ENCODE measurements around the gene ANO3. TPM values are rescaled to one million over a fixed set of nuclear protein-coding genes. Genes with fewer than 3 reads are reported as not detected.
A peak's percentile ranks its signal among the peaks of the same experiment; 100 is the strongest.
"Not testable (repeated sequence)": the region's sequence is repeated elsewhere in the genome, so short reads cannot be mapped to it uniquely, and the experiment has no call there.

ANO3 gene
- total and polyA plus RNA-seq, 4 experiments from 2014 or later = not detected

DNA sequence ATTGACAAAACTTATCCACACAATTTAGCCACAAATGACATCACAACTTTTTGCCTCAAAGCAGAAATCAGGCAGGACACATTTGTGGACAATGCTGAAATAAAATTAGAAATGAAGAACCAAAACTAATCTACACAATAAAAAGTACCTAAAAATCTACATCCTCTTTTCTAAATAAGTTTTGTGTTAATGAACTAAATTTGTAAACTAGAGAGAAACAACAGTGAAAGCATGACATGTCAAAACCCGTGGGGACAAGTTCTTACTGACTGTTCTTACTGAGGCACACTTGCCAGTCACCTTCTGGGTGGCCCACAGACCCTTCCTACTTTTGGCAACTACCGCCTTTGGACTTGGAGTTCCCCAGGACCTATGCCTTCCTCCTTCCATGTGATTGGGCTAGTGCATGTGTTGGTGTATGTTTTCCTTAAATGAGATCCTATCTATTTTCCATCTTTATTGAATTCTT is 300.8 kb downstream of the ANO3 start:
- H3K27me3 ChIP-seq (ENCODE audit: insufficient read depth, low read length) = no peaks in the 10 kb centered on the region
- Mint-ChIP-seq H3K4me3 (no peak overlapping the region), H3K9me3 (peaks cover 0 to 12% (median 3%) of the 10 kb centered on the region in 8 donors), H3K27me3 (no peaks in the 10 kb centered on the region), H3K4me1 (peaks cover 0 to 1% (median 0%) of the 10 kb centered on the region in 4 donors), H3K27ac (peak overlapping the region in 1 of 7 donors; percentile 47), H3K36me3 (no peaks in the 10 kb centered on the region)
- H3K4me1 ChIP-seq (ENCODE audit: insufficient read depth, low read length) = no peaks in the 10 kb centered on the region
- DNase-seq = no peak
- CTCF ChIA-PET (ENCODE audit: partially characterized antibody) = no interaction called here
- H3K9me3 ChIP-seq (ENCODE audit: control insufficient read depth in 1 of 2, low read length in 2 of 2) = no peaks in the 10 kb centered on the region
- intact Hi-C loops (cut with micrococcal nuclease) = no loop called here
- no peaks in the 10 kb centered on the region for H3K36me3 ChIP-seq (ENCODE audit: insufficient read depth, low read length)
- no peak overlapping the region for H3K27ac ChIP-seq (ENCODE audit: low read depth, low read length)
- POLR2A ChIA-PET (ENCODE audit: partially characterized antibody) = no interaction called here
- no peak overlapping the region for H3K4me3 ChIP-seq (ENCODE audit: low read length in 2 of 2)

DNA sequence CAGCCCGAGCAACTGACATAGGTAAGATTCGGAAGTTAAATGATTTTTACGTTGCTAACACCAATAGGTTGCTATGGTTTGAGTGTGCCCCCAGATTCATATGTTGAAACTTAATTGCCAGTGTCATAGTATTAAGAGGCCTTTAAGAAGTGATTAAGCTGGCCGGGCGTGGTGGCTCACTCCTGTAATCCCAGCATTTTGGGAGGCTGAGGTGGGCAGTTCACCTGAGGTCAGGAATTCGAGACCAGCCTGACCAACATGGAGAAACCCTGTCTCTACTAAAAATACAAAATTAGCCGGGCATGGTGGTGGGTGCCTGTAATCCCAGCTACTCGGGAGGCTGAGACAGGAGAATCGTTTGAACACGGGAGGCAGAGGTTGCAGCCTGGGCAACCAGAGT is 311.4 kb downstream of the ANO3 start:
- POLR2A ChIA-PET (ENCODE audit: partially characterized antibody); H3K36me3 ChIP-seq (ENCODE audit: insufficient read depth, low read length); H3K36me3 Mint-ChIP-seq; H3K27me3 Mint-ChIP-seq; intact Hi-C loops (cut with micrococcal nuclease); H3K9me3 Mint-ChIP-seq; H3K4me1 Mint-ChIP-seq; CTCF ChIA-PET (ENCODE audit: partially characterized antibody); H3K27me3 ChIP-seq (ENCODE audit: insufficient read depth, low read length); H3K4me3 Mint-ChIP-seq; H3K9me3 ChIP-seq (ENCODE audit: control insufficient read depth in 1 of 2, low read length in 2 of 2); H3K4me1 ChIP-seq (ENCODE audit: insufficient read depth, low read length); DNase-seq; H3K27ac Mint-ChIP-seq; H3K4me3 ChIP-seq (ENCODE audit: low read length in 2 of 2); H3K27ac ChIP-seq (ENCODE audit: low read depth, low read length): not testable (repeated sequence)

DNA sequence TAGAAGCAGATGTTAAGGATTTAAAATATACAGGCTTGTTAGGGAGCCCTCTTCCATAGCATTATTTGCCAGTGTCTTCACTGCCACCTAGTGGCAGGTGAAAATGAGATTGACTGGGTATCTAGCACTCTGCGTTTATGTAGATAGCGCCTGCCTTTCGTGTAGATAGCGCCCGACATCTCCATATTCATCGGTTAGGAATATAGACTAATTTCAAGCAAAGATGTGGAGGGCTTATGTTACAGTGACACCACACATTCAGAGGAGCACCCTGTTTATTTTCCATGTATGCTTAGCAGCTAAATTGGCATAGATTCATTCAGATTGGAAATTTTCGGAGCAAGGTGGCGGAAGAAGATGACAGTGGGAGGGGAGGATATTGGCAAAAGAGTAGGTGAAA is 318.0 kb downstream of the ANO3 start:
- Histone ChIP-seq H3K9me3 (ENCODE audit: control insufficient read depth in 1 of 2, low read length in 2 of 2) (no peaks in the 10 kb centered on the region), H3K27ac (ENCODE audit: low read depth, low read length) (no peak overlapping the region), H3K4me3 (ENCODE audit: low read length in 2 of 2) (no peak overlapping the region), H3K4me1 (ENCODE audit: insufficient read depth, low read length) (no peaks in the 10 kb centered on the region), H3K36me3 (ENCODE audit: insufficient read depth, low read length) (no peaks in the 10 kb centered on the region), H3K27me3 (ENCODE audit: insufficient read depth, low read length) (no peaks in the 10 kb centered on the region)
- H3K27ac Mint-ChIP-seq = no peak overlapping the region
- H3K27me3 Mint-ChIP-seq = no peaks in the 10 kb centered on the region
- H3K36me3 Mint-ChIP-seq = no peaks in the 10 kb centered on the region
- H3K4me1 Mint-ChIP-seq = no peaks in the 10 kb centered on the region
- ChIA-PET CTCF (ENCODE audit: partially characterized antibody) (no interaction called here), POLR2A (ENCODE audit: partially characterized antibody) (no interaction called here)
- intact Hi-C loops (cut with micrococcal nuclease) = no loop called here
- H3K9me3 Mint-ChIP-seq = peaks cover 0 to 4% (median 0%) of the 10 kb centered on the region in 8 donors
- H3K4me3 Mint-ChIP-seq = no peak overlapping the region
- DNase-seq = no peak

DNA sequence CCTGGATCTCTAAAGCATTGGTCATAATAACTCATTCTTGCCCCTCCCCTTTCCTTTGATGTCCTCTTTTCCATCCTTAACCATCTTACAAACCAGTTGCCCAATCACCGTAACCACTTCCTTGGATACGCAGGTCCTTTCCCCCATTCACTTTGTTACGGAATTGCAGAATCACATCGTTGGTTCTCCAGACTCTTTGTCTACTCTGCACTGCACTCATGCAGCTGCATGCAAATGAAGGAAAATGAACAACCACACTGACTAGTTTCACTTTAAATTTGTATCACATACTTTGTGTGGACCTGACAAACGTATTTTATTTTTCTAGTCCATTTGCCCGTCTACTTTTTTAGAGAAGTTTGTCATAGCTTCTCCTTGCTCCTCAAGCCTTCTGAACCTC is 320.0 kb downstream of the ANO3 start:
- no peak overlapping the region for H3K4me3 Mint-ChIP-seq
- Histone ChIP-seq H3K27me3 (ENCODE audit: insufficient read depth, low read length) (no peaks in the 10 kb centered on the region), H3K27ac (ENCODE audit: low read depth, low read length) (no peak overlapping the region), H3K4me1 (ENCODE audit: insufficient read depth, low read length) (no peaks in the 10 kb centered on the region), H3K36me3 (ENCODE audit: insufficient read depth, low read length) (no peaks in the 10 kb centered on the region), H3K4me3 (ENCODE audit: low read length in 2 of 2) (no peak overlapping the region), H3K9me3 (ENCODE audit: control insufficient read depth in 1 of 2, low read length in 2 of 2) (no peaks in the 10 kb centered on the region)
- intact Hi-C loops (cut with micrococcal nuclease) = no loop called here
- peaks cover 0 to 4% (median 0%) of the 10 kb centered on the region in 8 donors for H3K9me3 Mint-ChIP-seq
- ChIA-PET CTCF (ENCODE audit: partially characterized antibody) (no interaction called here), POLR2A (ENCODE audit: partially characterized antibody) (no interaction called here)
- H3K27me3 Mint-ChIP-seq = no peaks in the 10 kb centered on the region
- H3K36me3 Mint-ChIP-seq = no peaks in the 10 kb centered on the region
- no peak for DNase-seq
- no peak overlapping the region for H3K27ac Mint-ChIP-seq
- no peaks in the 10 kb centered on the region for H3K4me1 Mint-ChIP-seq

DNA sequence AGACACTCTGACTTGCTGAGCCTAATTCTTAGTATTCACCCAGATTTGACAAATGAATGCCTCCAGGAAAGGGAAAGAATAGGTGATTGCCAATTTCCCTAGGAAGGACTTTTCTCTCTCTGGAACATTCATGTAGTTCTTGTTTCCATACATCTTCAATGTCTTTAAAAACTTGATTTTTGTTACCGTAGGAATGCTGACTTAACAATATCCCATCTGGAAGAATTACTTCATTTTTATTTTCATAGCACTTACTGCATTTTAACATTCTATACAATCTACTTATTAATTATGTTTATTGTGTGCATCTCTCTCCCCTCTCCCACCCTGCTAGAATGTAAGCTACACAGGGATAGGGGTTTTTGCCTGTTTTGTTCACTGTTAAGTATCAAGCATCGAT is 323.4 kb downstream of the ANO3 start:
- no peaks in the 10 kb centered on the region for H3K27me3 ChIP-seq (ENCODE audit: insufficient read depth, low read length)
- no peaks in the 10 kb centered on the region for H3K9me3 ChIP-seq (ENCODE audit: control insufficient read depth in 1 of 2, low read length in 2 of 2)
- ChIA-PET POLR2A (ENCODE audit: partially characterized antibody) (no interaction called here), CTCF (ENCODE audit: partially characterized antibody) (no interaction called here)
- no peak overlapping the region for H3K4me3 Mint-ChIP-seq
- no peak overlapping the region for H3K27ac Mint-ChIP-seq
- no peak overlapping the region for H3K4me3 ChIP-seq (ENCODE audit: low read length in 2 of 2)
- H3K36me3 ChIP-seq (ENCODE audit: insufficient read depth, low read length) = no peaks in the 10 kb centered on the region
- no peak overlapping the region for H3K27ac ChIP-seq (ENCODE audit: low read depth, low read length)
- DNase-seq = no peak
- no peaks in the 10 kb centered on the region for H3K4me1 Mint-ChIP-seq
- no peaks in the 10 kb centered on the region for H3K36me3 Mint-ChIP-seq
- H3K9me3 Mint-ChIP-seq = peaks cover 0 to 8% (median 0%) of the 10 kb centered on the region in 8 donors
- no peaks in the 10 kb centered on the region for H3K4me1 ChIP-seq (ENCODE audit: insufficient read depth, low read length)
- H3K27me3 Mint-ChIP-seq = no peaks in the 10 kb centered on the region
- intact Hi-C loops (cut with micrococcal nuclease) = no loop called here

DNA sequence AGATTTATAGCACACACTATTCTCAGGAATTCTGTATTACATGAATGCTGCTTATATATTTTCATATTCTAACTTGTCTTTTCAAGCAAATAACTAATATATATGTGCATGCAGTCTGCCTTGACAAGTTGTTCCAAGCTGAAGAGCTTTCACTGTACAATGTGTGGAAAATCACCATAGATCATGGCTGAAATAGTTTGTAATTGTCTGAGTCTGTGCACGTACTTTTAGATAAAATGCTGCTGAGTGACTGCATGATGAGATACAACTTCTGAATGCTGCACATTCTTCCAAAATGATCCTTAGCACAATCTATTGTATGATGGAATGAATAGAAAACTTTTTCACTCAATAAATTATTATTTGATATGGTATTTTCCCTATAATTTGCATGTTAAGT is 331.0 kb downstream of the ANO3 start:
- peaks cover 0 to 1% (median 0%) of the 10 kb centered on the region in 8 donors for H3K9me3 Mint-ChIP-seq
- Histone ChIP-seq H3K9me3 (ENCODE audit: control insufficient read depth in 1 of 2, low read length in 2 of 2) (no peaks in the 10 kb centered on the region), H3K36me3 (ENCODE audit: insufficient read depth, low read length) (no peaks in the 10 kb centered on the region), H3K4me3 (ENCODE audit: low read length in 2 of 2) (no peak overlapping the region), H3K4me1 (ENCODE audit: insufficient read depth, low read length) (no peaks in the 10 kb centered on the region), H3K27ac (ENCODE audit: low read depth, low read length) (no peak overlapping the region), H3K27me3 (ENCODE audit: insufficient read depth, low read length) (no peaks in the 10 kb centered on the region)
- POLR2A ChIA-PET (ENCODE audit: partially characterized antibody) = no interaction called here
- no peaks in the 10 kb centered on the region for H3K4me1 Mint-ChIP-seq
- no peaks in the 10 kb centered on the region for H3K36me3 Mint-ChIP-seq
- no peak for DNase-seq
- intact Hi-C loops (cut with micrococcal nuclease) = no loop called here
- no peak overlapping the region for H3K27ac Mint-ChIP-seq
- no peak overlapping the region for H3K4me3 Mint-ChIP-seq
- H3K27me3 Mint-ChIP-seq = no peaks in the 10 kb centered on the region
- CTCF ChIA-PET (ENCODE audit: partially characterized antibody) = no interaction called here

DNA sequence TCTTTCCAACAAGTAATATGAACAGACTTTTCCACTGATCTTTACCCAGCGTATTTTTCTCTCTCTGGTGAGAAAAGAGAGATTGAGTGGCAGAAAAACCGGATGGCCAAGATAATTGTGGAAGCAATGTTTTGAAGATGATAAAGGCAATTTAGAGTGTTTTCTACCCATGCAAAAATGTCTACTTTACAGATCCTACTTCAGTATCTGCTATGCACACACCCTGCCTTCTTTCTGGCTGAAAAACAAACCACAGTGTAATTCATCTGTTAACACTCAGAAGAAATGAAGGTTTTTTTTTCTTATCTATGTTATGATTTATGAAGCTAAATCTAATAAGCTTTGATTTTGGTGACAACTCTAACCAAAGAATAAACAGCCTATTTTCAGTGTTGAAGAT is 333.1 kb downstream of the ANO3 start:
- Mint-ChIP-seq H3K4me1 (no peaks in the 10 kb centered on the region), H3K4me3 (no peak overlapping the region), H3K27ac (no peak overlapping the region), H3K27me3 (no peaks in the 10 kb centered on the region), H3K36me3 (no peaks in the 10 kb centered on the region), H3K9me3 (peaks cover 0 to 1% (median 0%) of the 10 kb centered on the region in 8 donors)
- no peak for DNase-seq
- CTCF ChIA-PET (ENCODE audit: partially characterized antibody) = no interaction called here
- POLR2A ChIA-PET (ENCODE audit: partially characterized antibody) = no interaction called here
- intact Hi-C loops (cut with micrococcal nuclease) = no loop called here
- H3K36me3 ChIP-seq (ENCODE audit: insufficient read depth, low read length) = no peaks in the 10 kb centered on the region
- H3K4me3 ChIP-seq (ENCODE audit: low read length in 2 of 2) = no peak overlapping the region
- H3K9me3 ChIP-seq (ENCODE audit: control insufficient read depth in 1 of 2, low read length in 2 of 2) = no peaks in the 10 kb centered on the region
- no peak overlapping the region for H3K27ac ChIP-seq (ENCODE audit: low read depth, low read length)
- no peaks in the 10 kb centered on the region for H3K27me3 ChIP-seq (ENCODE audit: insufficient read depth, low read length)
- no peaks in the 10 kb centered on the region for H3K4me1 ChIP-seq (ENCODE audit: insufficient read depth, low read length)

DNA sequence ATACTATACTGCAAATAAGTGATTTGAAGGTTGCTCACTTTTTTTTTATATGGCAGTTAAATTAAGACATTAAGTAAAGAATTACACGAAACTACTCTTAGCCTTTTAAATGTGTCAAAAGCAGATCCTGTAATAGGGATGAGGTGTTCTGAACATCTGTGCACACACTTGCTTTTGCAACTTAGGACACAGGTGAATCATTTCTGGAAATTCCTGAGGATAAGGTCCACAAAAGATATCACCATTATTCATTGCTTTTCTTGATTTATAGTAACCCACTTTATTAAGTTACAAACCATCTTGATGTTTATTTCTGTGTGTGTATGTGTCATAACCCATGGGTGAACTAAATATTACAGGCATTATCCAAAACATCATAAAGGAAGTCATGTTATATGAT is 334.0 kb downstream of the ANO3 start:
- no peak overlapping the region for H3K4me3 Mint-ChIP-seq
- POLR2A ChIA-PET (ENCODE audit: partially characterized antibody) = no interaction called here

More for the DNA sequence above, 334.0 kb downstream of the ANO3 start:
- Mint-ChIP-seq H3K36me3 (no peaks in the 10 kb centered on the region), H3K9me3 (peaks cover 0 to 1% (median 0%) of the 10 kb centered on the region in 8 donors), H3K27ac (no peak overlapping the region), H3K27me3 (no peaks in the 10 kb centered on the region), H3K4me1 (no peaks in the 10 kb centered on the region)
- no peak overlapping the region for H3K4me3 ChIP-seq (ENCODE audit: low read length in 2 of 2)
- no peak overlapping the region for H3K27ac ChIP-seq (ENCODE audit: low read depth, low read length)
- DNase-seq = no peak
- H3K9me3 ChIP-seq (ENCODE audit: control insufficient read depth in 1 of 2, low read length in 2 of 2) = no peaks in the 10 kb centered on the region
- H3K27me3 ChIP-seq (ENCODE audit: insufficient read depth, low read length) = no peaks in the 10 kb centered on the region
- no peaks in the 10 kb centered on the region for H3K4me1 ChIP-seq (ENCODE audit: insufficient read depth, low read length)
- CTCF ChIA-PET (ENCODE audit: partially characterized antibody) = no interaction called here
- intact Hi-C loops (cut with micrococcal nuclease) = no loop called here
- H3K36me3 ChIP-seq (ENCODE audit: insufficient read depth, low read length) = no peaks in the 10 kb centered on the region

All from CD4-positive, alpha-beta memory T cell (primary cell).